ENCODE data around the gene NFIX.

Gene NFIX

GRCh38 chr19:13022111-13022858 is 27.0 kb downstream of the NFIX start:
- DNase-seq (ENCODE audit: insufficient read length, low spot score) (no peak), FAIRE-seq (no peak)
- TF ChIP-seq POLR2A (IDR thresholded peaks at IDR 0.05; ENCODE audit: low read depth, low read length): no peak

DNA sequence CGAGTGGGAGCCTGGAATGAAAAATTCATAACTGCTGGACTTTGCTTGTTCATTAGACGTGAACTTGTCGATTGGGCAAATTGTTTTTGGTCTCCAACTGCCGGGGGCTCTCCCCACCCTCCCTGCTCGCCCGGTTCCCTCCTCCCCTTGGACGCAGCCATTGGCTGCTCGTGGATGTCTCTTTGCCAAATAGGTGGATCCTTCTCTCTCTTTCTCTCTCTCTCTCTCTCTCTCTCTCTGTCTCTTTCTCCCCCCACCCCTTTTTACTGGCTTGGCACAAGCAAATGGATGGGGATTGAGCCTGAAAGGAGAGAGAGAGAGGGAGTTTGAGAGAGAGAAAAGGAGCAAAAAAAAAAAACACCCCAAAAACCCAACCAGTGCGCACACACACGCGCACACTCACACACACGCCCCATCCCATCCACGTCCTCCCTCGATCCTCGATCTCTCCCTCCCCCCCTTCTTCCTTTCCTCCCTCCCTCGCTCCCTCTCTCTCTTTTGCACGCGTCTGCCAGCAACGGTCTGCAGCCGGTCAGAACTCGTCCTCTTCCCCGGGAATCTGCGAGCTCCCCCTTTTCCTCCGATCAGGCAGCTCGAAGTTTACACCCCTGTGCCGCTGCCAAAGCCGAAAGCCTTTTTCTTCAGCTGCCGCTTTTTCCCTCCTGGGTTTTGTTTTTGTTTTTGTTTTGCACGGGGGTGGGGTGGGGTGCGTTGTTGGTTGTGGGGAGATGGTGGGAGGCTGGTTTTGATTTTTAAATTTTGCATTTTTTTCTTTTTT is 27.8 kb downstream of the NFIX start:
- DNase-seq (ENCODE audit: insufficient read length, low spot score) (peak; percentile 82), FAIRE-seq (peak; percentile 52)
- peak; percentile 41; the same call in 1 of the 2 replicates for TF ChIP-seq POLR2A (IDR thresholded peaks at IDR 0.05; ENCODE audit: low read depth, low read length)

DNA sequence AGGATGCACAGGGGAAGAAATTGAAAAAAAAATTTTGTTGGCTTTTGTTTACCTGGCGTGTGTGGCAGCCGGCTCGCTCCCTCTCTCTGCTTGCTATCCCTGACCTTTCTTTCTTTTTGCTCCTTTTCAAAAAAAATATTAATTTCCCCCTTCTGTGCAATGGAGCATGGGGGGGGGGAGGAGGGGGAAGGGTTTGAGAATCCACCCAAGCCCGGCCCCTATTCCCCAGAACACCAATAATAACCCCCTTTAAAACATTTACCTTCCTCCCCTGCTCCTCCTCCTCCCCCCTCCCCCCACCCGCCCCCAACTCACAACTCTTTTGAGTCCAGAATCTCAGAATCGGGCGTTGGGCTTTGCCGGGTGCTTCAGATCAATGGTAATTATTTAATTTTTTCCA is 28.4 kb downstream of the NFIX start:
- no peak for DNase-seq (ENCODE audit: insufficient read length, low spot score)
- TF ChIP-seq POLR2A (IDR thresholded peaks at IDR 0.05; ENCODE audit: low read depth, low read length): no peak
- no peak for FAIRE-seq

- no peak for TF ChIP-seq POLR2A (IDR thresholded peaks at IDR 0.05; ENCODE audit: low read depth, low read length)
- FAIRE-seq: no peak
- no peak for DNase-seq (ENCODE audit: insufficient read length, low spot score)
These were observed 29.1 kb downstream of the NFIX start for GRCh38 chr19:13024126-13024950.

DNA sequence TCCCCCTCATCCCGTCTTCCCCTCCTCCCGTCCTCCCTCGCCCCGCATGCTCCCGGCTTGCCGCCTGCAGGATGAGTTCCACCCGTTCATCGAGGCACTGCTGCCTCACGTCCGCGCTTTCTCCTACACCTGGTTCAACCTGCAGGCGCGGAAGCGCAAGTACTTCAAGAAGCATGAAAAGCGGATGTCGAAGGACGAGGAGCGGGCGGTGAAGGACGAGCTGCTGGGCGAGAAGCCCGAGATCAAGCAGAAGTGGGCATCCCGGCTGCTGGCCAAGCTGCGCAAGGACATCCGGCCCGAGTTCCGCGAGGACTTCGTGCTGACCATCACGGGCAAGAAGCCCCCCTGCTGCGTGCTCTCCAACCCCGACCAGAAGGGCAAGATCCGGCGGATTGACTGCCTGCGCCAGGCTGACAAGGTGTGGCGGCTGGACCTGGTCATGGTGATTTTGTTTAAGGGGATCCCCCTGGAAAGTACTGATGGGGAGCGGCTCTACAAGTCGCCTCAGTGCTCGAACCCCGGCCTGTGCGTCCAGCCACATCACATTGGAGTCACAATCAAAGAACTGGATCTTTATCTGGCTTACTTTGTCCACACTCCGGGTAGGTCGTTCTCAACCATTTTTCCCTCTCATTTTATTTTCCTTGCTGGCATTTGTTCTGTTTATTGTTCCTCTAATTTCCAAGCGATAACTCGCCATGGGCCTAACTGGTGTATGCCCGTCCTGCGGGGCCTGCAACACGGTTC is 29.8 kb downstream of the NFIX start:
- no peak for DNase-seq (ENCODE audit: insufficient read length, low spot score)
- FAIRE-seq: no peak
- no peak for TF ChIP-seq POLR2A (IDR thresholded peaks at IDR 0.05; ENCODE audit: low read depth, low read length)

DNA sequence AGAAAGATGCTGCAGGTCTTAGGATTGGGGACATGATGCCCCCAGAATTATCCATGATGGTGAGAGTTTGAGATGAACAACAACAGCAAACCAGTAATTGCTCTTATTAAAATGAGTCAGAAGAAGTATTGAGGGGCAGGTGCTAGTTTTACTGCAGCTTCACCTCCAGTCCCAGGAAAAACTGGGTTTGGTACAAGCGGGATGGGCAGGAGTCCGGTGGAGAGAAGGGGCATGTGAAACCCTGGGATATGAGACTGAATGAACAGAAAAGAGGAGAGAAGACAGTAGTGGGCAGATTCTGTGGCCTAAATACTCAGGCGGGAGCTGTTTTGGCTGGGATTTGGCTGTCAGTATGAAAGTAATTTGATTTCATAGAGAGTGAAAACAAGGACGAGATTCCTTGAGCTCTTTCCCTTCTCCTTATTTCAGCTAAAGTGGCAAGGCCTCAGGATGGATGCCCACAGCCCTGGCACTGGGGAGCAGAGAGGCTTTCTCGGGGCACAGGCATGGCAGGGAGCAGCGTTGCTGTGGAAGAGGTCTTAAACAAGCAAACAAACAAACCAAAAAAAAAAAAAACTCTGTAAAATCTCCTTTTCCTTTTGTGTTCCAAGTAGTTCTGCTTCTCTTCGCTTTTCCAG is 30.7 kb downstream of the NFIX start:
- DNase-seq (ENCODE audit: insufficient read length, low spot score) (no peak), FAIRE-seq (no peak)
- TF ChIP-seq POLR2A (IDR thresholded peaks at IDR 0.05; ENCODE audit: low read depth, low read length): no peak

- FAIRE-seq: no peak
- DNase-seq (ENCODE audit: insufficient read length, low spot score): no peak
- TF ChIP-seq POLR2A (IDR thresholded peaks at IDR 0.05; ENCODE audit: low read depth, low read length): no peak
These were observed 31.4 kb downstream of the NFIX start for GRCh38 chr19:13026462-13027370.

DNA sequence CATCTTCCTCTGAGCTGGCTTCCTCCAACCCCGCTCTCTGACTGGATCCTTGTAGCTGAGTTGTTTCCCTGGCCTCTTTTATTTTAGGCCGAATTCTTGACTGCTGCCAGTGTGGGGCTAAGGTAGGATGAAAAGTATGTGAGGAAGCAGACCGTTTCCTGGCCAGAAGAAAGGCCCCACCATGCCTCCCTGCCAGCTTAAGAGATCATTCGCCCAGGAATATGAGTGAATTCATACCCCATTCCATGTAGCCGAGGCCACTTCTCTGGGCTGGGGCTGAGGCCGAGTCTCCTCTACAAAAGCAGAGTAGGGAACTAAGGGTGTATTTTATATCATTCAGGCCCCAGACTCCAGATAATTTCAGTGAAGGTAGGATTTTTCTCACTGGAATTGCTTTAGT is 32.3 kb downstream of the NFIX start:
- no peak for TF ChIP-seq POLR2A (IDR thresholded peaks at IDR 0.05; ENCODE audit: low read depth, low read length)
- no peak for DNase-seq (ENCODE audit: insufficient read length, low spot score)
- FAIRE-seq: no peak

DNA sequence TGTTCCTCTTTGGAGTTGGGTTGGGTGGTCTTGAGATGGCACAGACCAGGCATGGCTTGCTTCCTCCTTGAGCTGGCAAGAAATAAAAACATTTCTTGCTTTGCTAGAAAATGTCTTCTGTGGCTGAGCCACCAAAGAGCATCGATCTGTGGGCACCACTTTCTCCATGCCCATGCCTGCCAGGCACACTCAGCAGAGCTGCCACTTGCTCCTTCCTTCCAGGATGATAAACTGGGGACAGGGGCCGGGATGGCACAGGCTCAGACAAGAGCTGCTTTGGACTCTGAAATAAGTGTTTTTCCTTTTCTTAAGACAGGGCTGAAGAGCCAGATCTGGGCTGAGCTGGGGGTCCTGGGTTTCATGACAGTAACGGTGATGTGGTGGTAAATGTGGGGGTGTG is 32.8 kb downstream of the NFIX start:
- no peak for DNase-seq (ENCODE audit: insufficient read length, low spot score)
- FAIRE-seq: no peak
- TF ChIP-seq POLR2A (IDR thresholded peaks at IDR 0.05; ENCODE audit: low read depth, low read length): no peak

DNA sequence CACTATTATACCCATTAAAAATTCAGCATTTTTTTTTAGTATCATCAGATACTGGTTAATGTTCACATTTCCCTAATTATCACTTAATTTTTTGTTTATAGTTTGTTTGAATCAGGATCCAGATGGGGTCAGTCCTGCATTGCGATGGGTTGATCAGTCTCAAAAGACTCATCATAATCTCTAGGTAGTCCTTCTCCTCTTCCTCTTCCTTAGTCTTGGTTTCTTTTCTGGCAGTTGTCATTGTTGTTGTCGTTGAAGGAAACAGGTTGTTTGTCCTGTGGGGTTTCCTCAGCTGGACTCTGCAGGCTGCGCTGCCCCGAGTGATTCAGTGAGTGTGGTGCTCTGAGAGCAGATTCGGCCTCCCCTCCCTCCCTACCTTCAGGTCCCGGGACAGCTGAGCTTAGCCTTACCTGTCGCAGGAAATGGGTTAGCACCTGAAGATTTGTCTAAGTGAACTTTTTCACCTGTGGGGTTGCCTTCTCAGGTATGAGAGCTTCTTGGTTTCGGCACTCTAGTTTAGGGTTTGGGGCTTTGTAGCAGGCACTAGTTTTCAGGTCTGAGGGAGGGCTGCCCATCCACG is 34.1 kb downstream of the NFIX start:
- DNase-seq (ENCODE audit: insufficient read length, low spot score) (no peak), FAIRE-seq (no peak)
- no peak for TF ChIP-seq POLR2A (IDR thresholded peaks at IDR 0.05; ENCODE audit: low read depth, low read length)

- DNase-seq (ENCODE audit: insufficient read length, low spot score) (no peak), FAIRE-seq (no peak)
- no peak for TF ChIP-seq POLR2A (IDR thresholded peaks at IDR 0.05; ENCODE audit: low read depth, low read length)
These were observed 34.6 kb downstream of the NFIX start for GRCh38 chr19:13029893-13030292.
